Measurements from ENCODE around the gene SPON1. TPM values are rescaled to one million over a fixed set of nuclear protein-coding genes. Genes with fewer than 3 reads are reported as not detected.

SPON1 gene
- total RNA-seq, 1 experiment from 2014 or later, result 0.20 TPM

DNA sequence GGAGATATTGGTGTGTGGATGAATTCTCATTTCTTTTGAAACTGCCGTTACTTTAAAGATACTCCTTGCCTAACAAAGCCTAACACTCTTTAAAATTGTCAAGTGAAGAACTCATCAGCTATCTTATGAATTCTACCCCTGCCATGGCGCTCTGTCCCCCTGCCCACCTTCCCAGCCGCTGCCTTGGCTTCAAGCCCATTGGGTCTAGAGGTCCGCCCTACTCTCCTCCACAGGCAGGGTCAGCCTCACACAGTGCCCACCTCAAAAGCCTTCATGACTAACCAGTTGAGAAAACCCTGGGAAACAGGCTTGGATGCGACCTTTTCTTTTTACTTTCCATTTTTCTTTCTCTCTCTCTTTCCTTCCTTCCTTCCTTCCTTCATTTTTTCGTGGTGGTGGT is 267.9 kb downstream of the SPON1 start:
- Histone ChIP-seq H3K4ac (ENCODE audit: low read depth, low read length) (no peak overlapping the region), H2BK12ac (ENCODE audit: insufficient read length, low read depth, low read length) (no peak overlapping the region), H3K27me3 (ENCODE audit: insufficient read depth, low read length) (no peaks in the 10 kb centered on the region), H2BK5ac (ENCODE audit: insufficient read length, low read length) (no peak overlapping the region), H3K79me1 (ENCODE audit: insufficient read depth, low read depth, low read length, poor library complexity, severe bottlenecking) (no peaks in the 10 kb centered on the region), H2BK120ac (ENCODE audit: low read depth, low read length, poor library complexity, severe bottlenecking) (no peak overlapping the region), H3K4me1 (ENCODE audit: insufficient read depth, low read length) (peaks cover 8% of the 10 kb centered on the region; the same call in 1 of the 2 replicates), H3K23ac (ENCODE audit: insufficient read length, low read depth, low read length) (no peak overlapping the region), H3K14ac (ENCODE audit: insufficient read depth, low read length) (no peak overlapping the region), H3K56ac (ENCODE audit: insufficient read length, low read depth, low read length) (no peak overlapping the region), H3K9me3 (ENCODE audit: control insufficient read depth, low read depth, low read length) (no peaks in the 10 kb centered on the region), H4K8ac (replicated peaks; ENCODE audit: insufficient read length, low read depth, low read length) (no peak overlapping the region), H3K9ac (ENCODE audit: extremely low read depth, insufficient read length, low read length) (no peak overlapping the region), H3K4me2 (ENCODE audit: insufficient read depth, insufficient read length, low read length) (peak overlapping the region; percentile 27), H2BK20ac (ENCODE audit: low read depth, low read length, poor library complexity, severe bottlenecking) (no peak overlapping the region), H3K79me2 (ENCODE audit: insufficient read depth, low read length) (no peaks in the 10 kb centered on the region), H2AFZ (ENCODE audit: low read length) (no peak overlapping the region), H4K5ac (ENCODE audit: insufficient read length, low read depth, low read length) (no peak overlapping the region), H3K27ac (ENCODE audit: insufficient read length, low read depth, low read length) (no peak overlapping the region), H3K18ac (ENCODE audit: insufficient read length, low read depth, low read length) (no peak overlapping the region), H3T11ph (ENCODE audit: low read length) (no peak overlapping the region), H2BK15ac (ENCODE audit: low read depth, low read length) (no peak overlapping the region), H2AK5ac (ENCODE audit: insufficient read length, low read length) (no peak overlapping the region), H4K20me1 (ENCODE audit: control insufficient read depth, insufficient read depth, insufficient read length) (no peaks in the 10 kb centered on the region), H3K23me2 (ENCODE audit: insufficient read length, low read depth, low read length, poor library complexity, severe bottlenecking) (no peaks in the 10 kb centered on the region), H4K91ac (ENCODE audit: insufficient read length, low read depth, low read length) (no peak overlapping the region)
- WGBS (ENCODE audit: extremely low coverage, insufficient read length, low lambda C conversion rate), result no CpG with 5 or more reads among the region's 6 CpGs
- H3K36me3 Mint-ChIP-seq (ENCODE audit: insufficient read depth in 1 of 3, low read depth in 3 of 3), result peaks cover 0 to 9% (median 0%) of the 10 kb centered on the region in 3 experiments; a peak in 3 of 7 replicates
- peak overlapping the region; percentile 28 to 30; a peak in 4 of 5 replicates for H3K4me3 Mint-ChIP-seq
- peaks cover 9% of the 10 kb centered on the region for H3K27me3 Mint-ChIP-seq (ENCODE audit: low read depth)
- H3K4me1 Mint-ChIP-seq, result peaks cover 38 to 44% of the 10 kb centered on the region in 2 experiments
- no peak for TF ChIP-seq CTCF (conservative IDR thresholded peaks at IDR 0.05)
- peaks cover 3 to 4% of the 10 kb centered on the region in 2 experiments; a peak in 4 of 5 replicates for H3K9me3 Mint-ChIP-seq
- no peak for DNase-seq
- peak overlapping the region in 2 of 3 experiments; percentile 63 to 82; a peak in 5 of 7 replicates for H3K27ac Mint-ChIP-seq

All from H9 (cell line).